GM23338 (cell line): ENCODE measurements around the gene ACTG2. TPM values are rescaled to one million over a fixed set of nuclear protein-coding genes. Genes with fewer than 3 reads are reported as not detected.

Experiments
- ATAC-seq: fragments of 200-7000 bp; cut with Tn5 transposase; 3 replicates; pipeline ENCODE4 v1.9.1; 2020
- DNase-seq: peaks from one replicate; pipeline ENCODE4 v3.0.0-alpha.2; 2015; ENCODE audit warnings: low spot score
- H2AFZ ChIP-seq: fragments of 200-600 bp; sonication (generic); 2 replicates; pipeline ENCODE4 v1.8.0; 2016; ENCODE audit warnings: antibody characterized with exemption, mild to moderate bottlenecking, moderate library complexity
- H3F3A ChIP-seq: fragments of 200-600 bp; sonication (generic); replicated peaks from 2 replicates; pipeline ENCODE4 v1.8.0; 2017; ENCODE audit warnings: antibody characterized with exemption, mixed run types, low read depth
- H3K27ac ChIP-seq: fragments of 200-600 bp; sonication (generic); 2 replicates; pipeline ENCODE4 v1.6.1; 2016; ENCODE audit warnings: low read depth
- H3K27me3 ChIP-seq: fragments of 200-600 bp; sonication (generic); 2 replicates; pipeline ENCODE4 v1.8.0; 2016; ENCODE audit warnings: mild to moderate bottlenecking, mixed run types, moderate library complexity; ENCODE audit not compliant: insufficient read depth
- H3K36me3 ChIP-seq: fragments of 200-600 bp; sonication (generic); 2 replicates; pipeline ENCODE4 v1.8.0; 2016; ENCODE audit warnings: mild to moderate bottlenecking; ENCODE audit not compliant: insufficient read depth
- H3K4me1 ChIP-seq: fragments of 200-600 bp; sonication (generic); 2 replicates; pipeline ENCODE4 v1.8.0; 2016; ENCODE audit warnings: mild to moderate bottlenecking, moderate library complexity; ENCODE audit not compliant: insufficient read depth
- H3K4me2 ChIP-seq: fragments of 200-600 bp; sonication (generic); 2 replicates; pipeline ENCODE4 v1.7.1; 2017; ENCODE audit warnings: mixed run types
- H3K4me3 ChIP-seq: fragments of 200-600 bp; sonication (generic); 2 replicates; pipeline ENCODE4 v1.6.1; 2016; ENCODE audit warnings: mixed run types
- H3K79me2 ChIP-seq: fragments of 200-600 bp; sonication (generic); replicated peaks from 2 replicates; pipeline ENCODE4 v1.8.0; 2017; ENCODE audit warnings: mild to moderate bottlenecking; ENCODE audit not compliant: insufficient read depth
- H3K9me2 ChIP-seq: fragments of 200-600 bp; sonication (generic); 2 replicates; pipeline ENCODE4 v1.8.0; 2017; ENCODE audit not compliant: insufficient read depth
- H4K20me1 ChIP-seq: fragments of 200-600 bp; sonication (generic); replicated peaks from 2 replicates; pipeline ENCODE4 v1.8.0; 2017; ENCODE audit warnings: mild to moderate bottlenecking; ENCODE audit not compliant: insufficient read depth
- H3K27ac Mint-ChIP-seq: 2 replicates; pipeline ENCODE4 v1.8.0; 2020; ENCODE audit warnings: inconsistent platforms, mild to moderate bottlenecking, moderate library complexity, mixed read lengths
- H3K27me3 Mint-ChIP-seq: 3 replicates; pipeline ENCODE4 v1.8.0; 2022; ENCODE audit warnings: low read depth, mild to moderate bottlenecking, moderate library complexity, mixed read lengths, inconsistent platforms; ENCODE audit not compliant: insufficient read depth, poor library complexity
- H3K36me3 Mint-ChIP-seq: 3 replicates; pipeline ENCODE4 v1.8.0; 2021; ENCODE audit warnings: low read depth, mild to moderate bottlenecking, inconsistent platforms, moderate library complexity, mixed read lengths
- H3K4me1 Mint-ChIP-seq: 3 replicates; pipeline ENCODE4 v1.8.0; 2020; ENCODE audit warnings: mild to moderate bottlenecking, inconsistent platforms, mixed read lengths
- H3K4me3 Mint-ChIP-seq: 3 replicates; pipeline ENCODE4 v1.8.0; 2021; ENCODE audit warnings: moderate library complexity, mild to moderate bottlenecking, inconsistent platforms, mixed read lengths
- H3K9me3 Mint-ChIP-seq: 3 replicates; pipeline ENCODE4 v1.8.0; 2020; ENCODE audit warnings: moderate library complexity, mild to moderate bottlenecking, inconsistent platforms, mixed read lengths
- CREB1 ChIP-seq: fragments of 250-450 bp; sonication (Bioruptor Pico); IDR thresholded peaks from 2 replicates; pipeline ENCODE4 v1.5.0; 2020; ENCODE audit warnings: low read depth, mild to moderate bottlenecking, moderate library complexity
- EZH2phosphoT487 ChIP-seq: fragments of 200-600 bp; sonication (generic); IDR thresholded peaks from one replicate; pipeline ENCODE4 v1.8.1; 2018; ENCODE audit warnings: antibody characterized with exemption; ENCODE audit not compliant: unreplicated experiment
- NANOG ChIP-seq: IDR thresholded peaks from 2 replicates; pipeline ENCODE4 v1.6.1; 2016; ENCODE audit warnings: antibody characterized with exemption, borderline replicate concordance
- POLR2AphosphoS5 ChIP-seq: IDR thresholded peaks from 2 replicates; pipeline ENCODE4 v1.6.1; 2016; ENCODE audit warnings: antibody characterized with exemption, low read depth
- ZNF114 ChIP-seq: fragments of 250-450 bp; sonication (Bioruptor Pico); IDR thresholded peaks from 2 replicates; pipeline ENCODE4 v1.5.0; 2020; ENCODE audit warnings: mild to moderate bottlenecking, moderate library complexity
- ZNF331 ChIP-seq: fragments of 250-450 bp; sonication (Bioruptor Pico); IDR thresholded peaks from 2 replicates; pipeline ENCODE4 v1.5.0; 2020; ENCODE audit warnings: low read depth, mild to moderate bottlenecking, moderate library complexity
- polyA plus RNA-seq: library from polyadenylated mRNA; unstranded; fragments of >200 nt; fragmentation: Nextera tagmentation; extraction: Ambion mirVana; gene quantifications from 2 replicates; pipeline ENCODE4 v1.2.1, GENCODE V29; 2016
- total RNA-seq: library from RNA; depleted of rRNA; stranded (reverse); fragments of >200 nt; shearing (Covaris generic); gene quantifications from 2 replicates; pipeline ENCODE4 v1.2.3, GENCODE V29; 2014
- TF ChIP-seq, protein P1 (sequence below), 2 experiments: fragments of 200-600 bp in 1 of 2; sonication (generic) in 1 of 2; conservative IDR thresholded peaks; 2 replicates each; pipeline versions ENCODE4 v1.5.1 to v1.6.1; 2016 to 2017; ENCODE audit warnings: antibody characterized with exemption in 2 of 2, low read depth in 2 of 2, mild to moderate bottlenecking in 2 of 2, moderate library complexity in 1 of 2
- TF ChIP-seq, protein P2 (sequence below): IDR thresholded peaks from one replicate; pipeline ENCODE4 v1.6.1; 2018; ENCODE audit warnings: antibody characterized with exemption; ENCODE audit not compliant: unreplicated experiment
- TF ChIP-seq, protein P3 (sequence below): fragments of 250-450 bp; sonication (Bioruptor Pico); IDR thresholded peaks from 2 replicates; pipeline ENCODE4 v1.5.0; 2020; ENCODE audit warnings: mild to moderate bottlenecking, moderate library complexity

Gene ACTG2
- total and polyA plus RNA-seq, 2 experiments from 2014 or later: 8.0 to 8.5 TPM

DNA sequence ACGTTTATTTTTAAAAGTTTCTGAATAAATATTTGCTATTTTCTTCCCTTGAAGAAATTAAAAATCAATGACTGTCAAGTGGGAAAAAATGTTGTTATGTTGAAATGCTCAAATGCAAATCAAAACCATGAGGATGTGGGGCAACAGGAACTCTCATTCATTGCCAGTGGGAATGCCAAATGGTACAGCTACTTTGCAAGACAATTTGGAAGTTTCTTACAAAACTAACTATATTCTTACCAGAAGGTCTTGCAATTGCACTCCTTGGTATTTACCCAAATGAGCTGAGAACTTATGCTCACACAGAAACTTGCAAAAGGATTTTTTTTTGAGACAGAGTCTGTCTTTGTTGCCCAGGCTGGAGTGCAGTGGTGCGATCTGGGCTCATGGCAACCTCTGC lies 7.4 kb upstream of the ACTG2 start:
- no peak overlapping the region for H2AFZ ChIP-seq
- no peaks in the 10 kb centered on the region for H4K20me1 ChIP-seq
- no peaks in the 10 kb centered on the region for H3K27me3 ChIP-seq
- Mint-ChIP-seq H3K4me3 (no peak overlapping the region), H3K27me3 (peaks cover 1% of the 10 kb centered on the region), H3K27ac (no peak overlapping the region), H3K36me3 (no peaks in the 10 kb centered on the region), H3K9me3 (no peaks in the 10 kb centered on the region), H3K4me1 (peaks cover 4% of the 10 kb centered on the region; the same call in 2 of the 3 replicates)
- no peak overlapping the region for H3K4me3 ChIP-seq
- no peaks in the 10 kb centered on the region for H3K79me2 ChIP-seq
- H3F3A ChIP-seq: no peaks in the 10 kb centered on the region
- H3K36me3 ChIP-seq: no peaks in the 10 kb centered on the region
- TF ChIP-seq, protein P1, sequence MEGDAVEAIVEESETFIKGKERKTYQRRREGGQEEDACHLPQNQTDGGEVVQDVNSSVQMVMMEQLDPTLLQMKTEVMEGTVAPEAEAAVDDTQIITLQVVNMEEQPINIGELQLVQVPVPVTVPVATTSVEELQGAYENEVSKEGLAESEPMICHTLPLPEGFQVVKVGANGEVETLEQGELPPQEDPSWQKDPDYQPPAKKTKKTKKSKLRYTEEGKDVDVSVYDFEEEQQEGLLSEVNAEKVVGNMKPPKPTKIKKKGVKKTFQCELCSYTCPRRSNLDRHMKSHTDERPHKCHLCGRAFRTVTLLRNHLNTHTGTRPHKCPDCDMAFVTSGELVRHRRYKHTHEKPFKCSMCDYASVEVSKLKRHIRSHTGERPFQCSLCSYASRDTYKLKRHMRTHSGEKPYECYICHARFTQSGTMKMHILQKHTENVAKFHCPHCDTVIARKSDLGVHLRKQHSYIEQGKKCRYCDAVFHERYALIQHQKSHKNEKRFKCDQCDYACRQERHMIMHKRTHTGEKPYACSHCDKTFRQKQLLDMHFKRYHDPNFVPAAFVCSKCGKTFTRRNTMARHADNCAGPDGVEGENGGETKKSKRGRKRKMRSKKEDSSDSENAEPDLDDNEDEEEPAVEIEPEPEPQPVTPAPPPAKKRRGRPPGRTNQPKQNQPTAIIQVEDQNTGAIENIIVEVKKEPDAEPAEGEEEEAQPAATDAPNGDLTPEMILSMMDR (conservative IDR thresholded peaks at IDR 0.05; ENCODE audit: low read depth in 2 of 2): no peak
- TF ChIP-seq NANOG: no peak
- TF ChIP-seq, protein P2, sequence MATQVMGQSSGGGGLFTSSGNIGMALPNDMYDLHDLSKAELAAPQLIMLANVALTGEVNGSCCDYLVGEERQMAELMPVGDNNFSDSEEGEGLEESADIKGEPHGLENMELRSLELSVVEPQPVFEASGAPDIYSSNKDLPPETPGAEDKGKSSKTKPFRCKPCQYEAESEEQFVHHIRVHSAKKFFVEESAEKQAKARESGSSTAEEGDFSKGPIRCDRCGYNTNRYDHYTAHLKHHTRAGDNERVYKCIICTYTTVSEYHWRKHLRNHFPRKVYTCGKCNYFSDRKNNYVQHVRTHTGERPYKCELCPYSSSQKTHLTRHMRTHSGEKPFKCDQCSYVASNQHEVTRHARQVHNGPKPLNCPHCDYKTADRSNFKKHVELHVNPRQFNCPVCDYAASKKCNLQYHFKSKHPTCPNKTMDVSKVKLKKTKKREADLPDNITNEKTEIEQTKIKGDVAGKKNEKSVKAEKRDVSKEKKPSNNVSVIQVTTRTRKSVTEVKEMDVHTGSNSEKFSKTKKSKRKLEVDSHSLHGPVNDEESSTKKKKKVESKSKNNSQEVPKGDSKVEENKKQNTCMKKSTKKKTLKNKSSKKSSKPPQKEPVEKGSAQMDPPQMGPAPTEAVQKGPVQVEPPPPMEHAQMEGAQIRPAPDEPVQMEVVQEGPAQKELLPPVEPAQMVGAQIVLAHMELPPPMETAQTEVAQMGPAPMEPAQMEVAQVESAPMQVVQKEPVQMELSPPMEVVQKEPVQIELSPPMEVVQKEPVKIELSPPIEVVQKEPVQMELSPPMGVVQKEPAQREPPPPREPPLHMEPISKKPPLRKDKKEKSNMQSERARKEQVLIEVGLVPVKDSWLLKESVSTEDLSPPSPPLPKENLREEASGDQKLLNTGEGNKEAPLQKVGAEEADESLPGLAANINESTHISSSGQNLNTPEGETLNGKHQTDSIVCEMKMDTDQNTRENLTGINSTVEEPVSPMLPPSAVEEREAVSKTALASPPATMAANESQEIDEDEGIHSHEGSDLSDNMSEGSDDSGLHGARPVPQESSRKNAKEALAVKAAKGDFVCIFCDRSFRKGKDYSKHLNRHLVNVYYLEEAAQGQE: no peak
- TF ChIP-seq POLR2AphosphoS5: no peak
- no peak for TF ChIP-seq ZNF331 (CRISPR knock-in tag)
- TF ChIP-seq EZH2phosphoT487: no peak
- no peak for TF ChIP-seq ZNF114 (CRISPR knock-in tag)
- TF ChIP-seq, protein P3, sequence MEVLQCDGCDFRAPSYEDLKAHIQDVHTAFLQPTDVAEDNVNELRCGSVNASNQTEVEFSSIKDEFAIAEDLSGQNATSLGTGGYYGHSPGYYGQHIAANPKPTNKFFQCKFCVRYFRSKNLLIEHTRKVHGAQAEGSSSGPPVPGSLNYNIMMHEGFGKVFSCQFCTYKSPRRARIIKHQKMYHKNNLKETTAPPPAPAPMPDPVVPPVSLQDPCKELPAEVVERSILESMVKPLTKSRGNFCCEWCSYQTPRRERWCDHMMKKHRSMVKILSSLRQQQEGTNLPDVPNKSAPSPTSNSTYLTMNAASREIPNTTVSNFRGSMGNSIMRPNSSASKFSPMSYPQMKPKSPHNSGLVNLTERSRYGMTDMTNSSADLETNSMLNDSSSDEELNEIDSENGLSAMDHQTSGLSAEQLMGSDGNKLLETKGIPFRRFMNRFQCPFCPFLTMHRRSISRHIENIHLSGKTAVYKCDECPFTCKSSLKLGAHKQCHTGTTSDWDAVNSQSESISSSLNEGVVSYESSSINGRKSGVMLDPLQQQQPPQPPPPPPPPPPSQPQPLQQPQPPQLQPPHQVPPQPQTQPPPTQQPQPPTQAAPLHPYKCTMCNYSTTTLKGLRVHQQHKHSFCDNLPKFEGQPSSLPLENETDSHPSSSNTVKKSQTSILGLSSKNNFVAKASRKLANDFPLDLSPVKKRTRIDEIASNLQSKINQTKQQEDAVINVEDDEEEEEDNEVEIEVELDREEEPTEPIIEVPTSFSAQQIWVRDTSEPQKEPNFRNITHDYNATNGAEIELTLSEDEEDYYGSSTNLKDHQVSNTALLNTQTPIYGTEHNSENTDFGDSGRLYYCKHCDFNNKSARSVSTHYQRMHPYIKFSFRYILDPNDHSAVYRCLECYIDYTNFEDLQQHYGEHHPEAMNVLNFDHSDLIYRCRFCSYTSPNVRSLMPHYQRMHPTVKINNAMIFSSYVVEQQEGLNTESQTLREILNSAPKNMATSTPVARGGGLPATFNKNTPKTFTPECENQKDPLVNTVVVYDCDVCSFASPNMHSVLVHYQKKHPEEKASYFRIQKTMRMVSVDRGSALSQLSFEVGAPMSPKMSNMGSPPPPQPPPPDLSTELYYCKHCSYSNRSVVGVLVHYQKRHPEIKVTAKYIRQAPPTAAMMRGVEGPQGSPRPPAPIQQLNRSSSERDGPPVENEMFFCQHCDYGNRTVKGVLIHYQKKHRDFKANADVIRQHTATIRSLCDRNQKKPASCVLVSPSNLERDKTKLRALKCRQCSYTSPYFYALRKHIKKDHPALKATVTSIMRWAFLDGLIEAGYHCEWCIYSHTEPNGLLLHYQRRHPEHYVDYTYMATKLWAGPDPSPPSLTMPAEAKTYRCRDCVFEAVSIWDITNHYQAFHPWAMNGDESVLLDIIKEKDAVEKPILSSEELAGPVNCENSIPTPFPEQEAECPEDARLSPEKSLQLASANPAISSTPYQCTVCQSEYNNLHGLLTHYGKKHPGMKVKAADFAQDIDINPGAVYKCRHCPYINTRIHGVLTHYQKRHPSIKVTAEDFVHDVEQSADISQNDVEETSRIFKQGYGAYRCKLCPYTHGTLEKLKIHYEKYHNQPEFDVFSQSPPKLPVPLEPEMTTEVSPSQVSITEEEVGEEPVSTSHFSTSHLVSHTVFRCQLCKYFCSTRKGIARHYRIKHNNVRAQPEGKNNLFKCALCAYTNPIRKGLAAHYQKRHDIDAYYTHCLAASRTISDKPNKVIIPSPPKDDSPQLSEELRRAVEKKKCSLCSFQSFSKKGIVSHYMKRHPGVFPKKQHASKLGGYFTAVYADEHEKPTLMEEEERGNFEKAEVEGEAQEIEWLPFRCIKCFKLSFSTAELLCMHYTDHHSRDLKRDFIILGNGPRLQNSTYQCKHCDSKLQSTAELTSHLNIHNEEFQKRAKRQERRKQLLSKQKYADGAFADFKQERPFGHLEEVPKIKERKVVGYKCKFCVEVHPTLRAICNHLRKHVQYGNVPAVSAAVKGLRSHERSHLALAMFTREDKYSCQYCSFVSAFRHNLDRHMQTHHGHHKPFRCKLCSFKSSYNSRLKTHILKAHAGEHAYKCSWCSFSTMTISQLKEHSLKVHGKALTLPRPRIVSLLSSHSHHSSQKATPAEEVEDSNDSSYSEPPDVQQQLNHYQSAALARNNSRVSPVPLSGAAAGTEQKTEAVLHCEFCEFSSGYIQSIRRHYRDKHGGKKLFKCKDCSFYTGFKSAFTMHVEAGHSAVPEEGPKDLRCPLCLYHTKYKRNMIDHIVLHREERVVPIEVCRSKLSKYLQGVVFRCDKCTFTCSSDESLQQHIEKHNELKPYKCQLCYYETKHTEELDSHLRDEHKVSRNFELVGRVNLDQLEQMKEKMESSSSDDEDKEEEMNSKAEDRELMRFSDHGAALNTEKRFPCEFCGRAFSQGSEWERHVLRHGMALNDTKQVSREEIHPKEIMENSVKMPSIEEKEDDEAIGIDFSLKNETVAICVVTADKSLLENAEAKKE: no peak
- TF ChIP-seq CREB1 (CRISPR knock-in tag): no peak
- ATAC-seq (no peak), DNase-seq (no peak)
- no peak overlapping the region for H3K4me2 ChIP-seq
- H3K4me1 ChIP-seq: no peaks in the 10 kb centered on the region
- H3K27ac ChIP-seq: no peak overlapping the region
- H3K9me2 ChIP-seq: no peaks in the 10 kb centered on the region; the same call in 1 of the 2 replicates
